ENCODE measurements around the gene CRELD1.

The CRELD1 gene

DNA sequence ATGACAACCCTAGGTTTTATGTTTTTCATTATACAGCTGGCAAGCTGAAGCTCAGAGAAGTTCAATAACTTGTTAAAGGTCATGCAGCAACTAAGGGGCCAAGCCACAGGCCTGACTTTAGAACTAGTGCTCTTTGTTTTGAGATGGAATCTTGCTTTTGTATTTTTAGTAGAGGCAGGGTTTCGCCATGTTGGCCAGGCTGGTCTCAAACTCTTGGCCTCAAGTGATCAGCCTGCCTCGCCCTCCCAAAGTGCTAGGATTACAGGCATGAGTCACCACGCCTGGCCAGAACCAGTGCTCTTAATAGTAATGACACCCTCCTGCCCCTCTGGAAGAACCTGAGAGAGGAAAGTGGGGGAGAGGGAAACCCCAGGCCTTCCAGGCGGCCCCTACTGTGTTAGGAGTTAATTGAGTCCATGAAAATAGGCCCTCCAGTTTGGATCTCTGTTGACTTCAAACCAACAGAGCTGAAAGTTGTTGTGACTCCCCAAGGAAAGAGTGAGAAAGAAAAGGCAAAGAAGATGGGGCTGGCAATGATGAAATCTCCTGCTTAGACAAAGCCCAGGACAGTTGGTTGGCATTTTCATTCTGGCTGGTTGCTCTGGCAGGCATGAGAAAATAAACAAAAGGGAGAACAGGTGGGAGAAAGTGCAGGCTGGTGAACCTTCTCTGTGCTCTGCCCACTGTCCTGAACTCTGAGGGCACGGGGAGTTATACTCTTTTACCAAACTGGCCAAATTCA lies 22.1 kb downstream of the CRELD1 start:
- no peaks in the 10 kb centered on the region for H3K9me3 Mint-ChIP-seq
- DNase-seq (ENCODE audit: low spot score in 2 of 2) (no peak), ATAC-seq (replicated peaks; ENCODE audit: extremely low read depth, poor library complexity, severe bottlenecking) (no peak)
- no peaks in the 10 kb centered on the region for H3K27me3 Mint-ChIP-seq
- peaks cover 14% of the 10 kb centered on the region for H3K4me1 Mint-ChIP-seq
- H3K36me3 Mint-ChIP-seq (ENCODE audit: insufficient read depth) = peaks cover 4% of the 10 kb centered on the region
- H3K4me3 Mint-ChIP-seq = no peak overlapping the region
- no peak overlapping the region for H3K27ac Mint-ChIP-seq (ENCODE audit: low read depth)

DNA sequence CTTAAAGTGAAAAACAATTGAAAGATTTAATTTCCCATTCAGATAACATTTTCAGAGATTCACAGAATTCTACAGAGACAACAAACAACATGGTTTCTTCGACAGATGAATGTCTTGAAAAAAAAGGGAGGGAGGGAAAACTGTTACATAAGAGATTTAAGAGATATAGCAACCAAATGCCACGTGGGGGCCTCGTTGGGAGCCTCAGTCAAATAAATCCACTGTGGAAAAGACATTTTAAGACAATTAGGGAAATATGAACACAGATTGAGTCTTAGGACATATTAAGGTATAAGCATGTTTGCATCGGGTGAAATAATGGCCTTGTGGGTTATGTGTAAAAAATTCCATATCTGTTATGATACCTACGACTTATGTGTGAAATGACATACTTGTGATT lies 23.6 kb downstream of the CRELD1 start:
- H3K4me1 Mint-ChIP-seq = peaks cover 3% of the 10 kb centered on the region
- H3K36me3 Mint-ChIP-seq (ENCODE audit: insufficient read depth) = peaks cover 6% of the 10 kb centered on the region
- H3K9me3 Mint-ChIP-seq = no peaks in the 10 kb centered on the region
- ATAC-seq (replicated peaks; ENCODE audit: extremely low read depth, poor library complexity, severe bottlenecking) (no peak), DNase-seq (ENCODE audit: low spot score in 2 of 2) (no peak)
- H3K27me3 Mint-ChIP-seq = no peaks in the 10 kb centered on the region
- H3K27ac Mint-ChIP-seq (ENCODE audit: low read depth) = no peak overlapping the region
- no peak overlapping the region for H3K4me3 Mint-ChIP-seq

GRCh38 chr3:9965200-9965875 lies 31.7 kb downstream of the CRELD1 start:
- Mint-ChIP-seq H3K4me1 (no peaks in the 10 kb centered on the region), H3K4me3 (no peak overlapping the region), H3K27me3 (no peaks in the 10 kb centered on the region), H3K27ac (ENCODE audit: low read depth) (no peak overlapping the region), H3K36me3 (ENCODE audit: insufficient read depth) (peaks cover 45% of the 10 kb centered on the region), H3K9me3 (no peaks in the 10 kb centered on the region)
- DNase-seq (ENCODE audit: low spot score in 2 of 2) (no peak), ATAC-seq (replicated peaks; ENCODE audit: extremely low read depth, poor library complexity, severe bottlenecking) (no peak)

GRCh38 chr3:9966841-9967240 lies 33.2 kb downstream of the CRELD1 start:
- no peak for DNase-seq (ENCODE audit: low spot score in 2 of 2)
- no peak overlapping the region for H3K4me3 Mint-ChIP-seq
- ATAC-seq (replicated peaks; ENCODE audit: extremely low read depth, poor library complexity, severe bottlenecking) = no peak
- peaks cover 59% of the 10 kb centered on the region for H3K36me3 Mint-ChIP-seq (ENCODE audit: insufficient read depth)
- no peaks in the 10 kb centered on the region for H3K9me3 Mint-ChIP-seq
- H3K4me1 Mint-ChIP-seq = no peaks in the 10 kb centered on the region
- H3K27ac Mint-ChIP-seq (ENCODE audit: low read depth) = no peak overlapping the region
- H3K27me3 Mint-ChIP-seq = no peaks in the 10 kb centered on the region

- Mint-ChIP-seq H3K4me3 (no peak overlapping the region), H3K27ac (ENCODE audit: low read depth) (no peak overlapping the region), H3K27me3 (no peaks in the 10 kb centered on the region), H3K36me3 (ENCODE audit: insufficient read depth) (peaks cover 73% of the 10 kb centered on the region), H3K9me3 (no peaks in the 10 kb centered on the region), H3K4me1 (no peaks in the 10 kb centered on the region)
- no peak for ATAC-seq (replicated peaks; ENCODE audit: extremely low read depth, poor library complexity, severe bottlenecking)
- DNase-seq (ENCODE audit: low spot score in 2 of 2) = no peak
Observed at GRCh38 chr3:9969632-9970019, 36.0 kb downstream of the CRELD1 start.

- ATAC-seq (replicated peaks; ENCODE audit: extremely low read depth, poor library complexity, severe bottlenecking) (no peak), DNase-seq (ENCODE audit: low spot score in 2 of 2) (no peak)
- H3K27me3 Mint-ChIP-seq = no peaks in the 10 kb centered on the region
- no peaks in the 10 kb centered on the region for H3K9me3 Mint-ChIP-seq
- no peak overlapping the region for H3K27ac Mint-ChIP-seq (ENCODE audit: low read depth)
- no peak overlapping the region for H3K4me3 Mint-ChIP-seq
- H3K4me1 Mint-ChIP-seq = no peaks in the 10 kb centered on the region
- peaks cover 77% of the 10 kb centered on the region for H3K36me3 Mint-ChIP-seq (ENCODE audit: insufficient read depth)
Observed at GRCh38 chr3:9970020-9970652, 36.5 kb downstream of the CRELD1 start.

DNA sequence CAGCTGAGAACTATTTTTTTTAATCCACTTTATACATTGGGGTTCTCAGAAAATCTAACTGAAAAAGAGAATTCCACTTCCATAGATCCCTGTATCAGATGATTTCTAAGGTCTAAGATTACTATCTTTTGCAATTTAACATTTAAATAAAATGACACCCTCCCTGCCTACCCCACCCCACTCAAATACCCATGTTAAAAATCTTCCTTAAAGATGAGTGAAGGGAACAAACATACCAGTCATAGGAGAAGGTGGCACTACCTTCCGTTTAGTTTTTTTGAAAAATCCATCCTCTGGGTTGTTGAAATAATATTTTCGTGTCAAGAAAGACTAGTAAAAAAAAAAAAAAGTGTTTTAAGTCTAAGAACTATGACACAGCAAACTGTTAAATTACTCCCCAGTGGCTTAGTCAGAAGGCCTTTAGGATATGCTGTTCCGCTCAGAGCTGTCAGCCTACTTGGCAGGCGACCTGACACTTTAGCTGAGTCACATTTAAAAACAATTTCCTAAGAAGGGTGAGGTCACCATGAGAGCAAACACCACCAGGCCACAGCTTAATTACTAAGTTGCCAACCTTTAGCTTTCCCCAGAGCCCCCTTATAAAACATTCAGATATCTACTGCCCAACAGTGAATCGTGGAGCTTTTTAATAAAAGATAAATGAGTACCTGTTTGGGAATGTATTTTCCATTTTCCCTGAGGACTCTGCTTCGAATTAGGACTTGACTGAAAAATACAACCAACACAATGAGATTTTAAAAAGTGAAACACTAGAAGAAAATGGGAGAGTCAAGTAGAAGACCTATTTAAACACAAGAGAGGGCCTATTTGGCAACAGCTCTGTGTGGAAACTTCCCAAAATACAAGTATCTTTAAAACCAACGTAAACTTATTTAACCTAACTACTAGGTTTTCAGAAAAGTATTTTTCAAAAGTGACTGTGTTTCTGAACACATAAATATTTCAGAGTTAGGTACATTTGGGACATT lies 43.4 kb downstream of the CRELD1 start:
- ATAC-seq (replicated peaks; ENCODE audit: extremely low read depth, poor library complexity, severe bottlenecking) (no peak), DNase-seq (ENCODE audit: low spot score in 2 of 2) (no peak)
- H3K4me3 Mint-ChIP-seq = no peak overlapping the region
- no peaks in the 10 kb centered on the region for H3K9me3 Mint-ChIP-seq
- peaks cover 12% of the 10 kb centered on the region for H3K4me1 Mint-ChIP-seq
- H3K27me3 Mint-ChIP-seq = no peaks in the 10 kb centered on the region
- H3K27ac Mint-ChIP-seq (ENCODE audit: low read depth) = peak overlapping the region; percentile 20
- H3K36me3 Mint-ChIP-seq (ENCODE audit: insufficient read depth) = peaks cover 70% of the 10 kb centered on the region

GRCh38 chr3:9978710-9979305 lies 45.2 kb downstream of the CRELD1 start:
- H3K36me3 Mint-ChIP-seq (ENCODE audit: insufficient read depth) = peaks cover 58% of the 10 kb centered on the region
- no peak overlapping the region for H3K4me3 Mint-ChIP-seq
- H3K4me1 Mint-ChIP-seq = peaks cover 12% of the 10 kb centered on the region
- no peak overlapping the region for H3K27ac Mint-ChIP-seq (ENCODE audit: low read depth)
- H3K9me3 Mint-ChIP-seq = no peaks in the 10 kb centered on the region
- ATAC-seq (replicated peaks; ENCODE audit: extremely low read depth, poor library complexity, severe bottlenecking) = no peak
- DNase-seq (ENCODE audit: low spot score in 2 of 2) = no peak
- no peaks in the 10 kb centered on the region for H3K27me3 Mint-ChIP-seq

DNA sequence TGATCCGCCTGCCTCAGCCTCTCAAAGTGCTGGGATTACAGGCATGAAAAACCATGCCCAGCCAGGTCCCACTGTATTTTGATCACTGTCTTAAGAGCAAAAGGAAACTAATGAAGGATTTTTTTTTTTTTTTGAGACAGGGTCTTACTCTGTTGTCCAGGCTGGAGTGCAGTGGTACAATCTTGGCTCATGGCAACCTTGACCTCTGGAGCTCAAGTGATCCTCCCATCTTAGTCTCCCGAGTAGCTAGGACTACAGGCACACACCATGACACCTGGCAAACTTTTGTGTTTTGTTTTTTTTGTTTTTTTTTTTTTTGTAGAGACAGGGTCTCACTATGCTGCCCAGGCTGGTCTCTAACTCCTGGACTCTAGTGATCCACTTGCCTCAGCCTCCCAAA lies 46.6 kb downstream of the CRELD1 start:
- H3K4me1 Mint-ChIP-seq = peaks cover 12% of the 10 kb centered on the region
- no peak overlapping the region for H3K4me3 Mint-ChIP-seq
- H3K36me3 Mint-ChIP-seq (ENCODE audit: insufficient read depth) = peaks cover 47% of the 10 kb centered on the region
- ATAC-seq (replicated peaks; ENCODE audit: extremely low read depth, poor library complexity, severe bottlenecking) = no peak
- H3K27ac Mint-ChIP-seq (ENCODE audit: low read depth) = no peak overlapping the region
- H3K27me3 Mint-ChIP-seq = no peaks in the 10 kb centered on the region
- no peaks in the 10 kb centered on the region for H3K9me3 Mint-ChIP-seq
- no peak for DNase-seq (ENCODE audit: low spot score in 2 of 2)

DNA sequence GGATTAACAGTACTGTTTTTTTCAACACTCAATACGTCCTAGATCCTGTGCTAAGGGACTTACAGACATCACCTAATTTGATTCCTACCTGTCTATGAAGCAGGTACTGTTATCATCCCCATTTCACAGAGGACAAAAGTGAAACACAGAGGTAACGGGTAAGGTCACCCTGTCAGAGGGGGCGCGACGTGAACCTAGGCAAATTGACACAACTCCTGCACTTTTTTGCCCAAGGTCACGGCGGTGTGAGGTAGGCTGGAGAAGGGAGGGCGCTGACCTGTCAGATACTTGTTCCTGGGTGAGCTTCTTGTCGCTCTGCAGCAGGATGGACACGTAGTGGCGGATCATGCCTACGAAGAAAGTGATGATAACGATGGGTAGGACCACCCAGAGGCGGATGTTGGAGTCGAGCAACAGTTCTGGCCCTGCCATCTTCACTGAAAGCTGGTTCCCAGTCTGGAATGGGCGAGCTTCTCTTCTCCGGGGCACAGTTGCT lies 52.6 kb downstream of the CRELD1 start:
- DNase-seq (ENCODE audit: low spot score in 2 of 2) (no peak), ATAC-seq (replicated peaks; ENCODE audit: extremely low read depth, poor library complexity, severe bottlenecking) (peak; percentile 50)
- Mint-ChIP-seq H3K36me3 (ENCODE audit: insufficient read depth) (peaks cover 24% of the 10 kb centered on the region), H3K4me3 (peak overlapping the region; percentile 93), H3K27ac (ENCODE audit: low read depth) (peak overlapping the region; percentile 100), H3K27me3 (no peaks in the 10 kb centered on the region), H3K9me3 (no peaks in the 10 kb centered on the region), H3K4me1 (peaks cover 20% of the 10 kb centered on the region)

DNA sequence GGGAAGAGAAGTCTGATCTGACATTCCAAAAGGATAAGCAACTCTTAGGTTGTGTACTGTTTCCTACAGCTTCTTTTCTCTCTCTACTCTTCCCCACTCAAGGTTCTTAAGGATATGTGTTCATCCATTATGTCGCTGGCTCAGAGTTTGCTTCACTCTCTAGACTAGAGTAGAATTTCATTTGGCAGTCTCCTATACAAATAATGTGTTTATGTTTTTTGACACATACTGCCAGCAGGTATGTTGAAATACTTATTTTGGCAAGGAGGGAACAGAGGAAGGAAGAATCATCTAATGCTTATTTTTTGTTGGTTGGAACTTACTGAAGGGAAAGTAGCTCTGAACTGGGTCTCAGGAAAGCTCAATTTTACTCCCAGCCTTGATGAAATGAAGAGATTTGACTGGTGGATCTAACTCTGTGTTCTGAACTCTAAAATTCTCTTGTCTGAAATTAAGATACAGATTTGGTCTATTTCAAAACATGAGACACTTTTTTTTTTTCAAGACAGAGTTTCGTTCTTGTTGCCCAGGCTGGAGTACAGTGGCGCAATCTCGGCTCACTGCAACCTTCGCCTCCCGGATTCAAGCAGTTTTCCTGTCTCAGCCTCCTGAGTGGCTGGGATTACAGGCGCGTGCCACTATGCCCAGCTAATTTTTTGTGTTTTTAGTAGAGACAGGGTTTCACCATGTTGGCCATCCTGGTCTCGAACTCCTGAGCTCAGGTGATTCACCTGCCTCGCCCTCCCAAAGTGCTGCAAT lies 60.6 kb downstream of the CRELD1 start:
- Mint-ChIP-seq H3K27ac (ENCODE audit: low read depth) (no peak overlapping the region), H3K4me3 (no peak overlapping the region), H3K36me3 (ENCODE audit: insufficient read depth) (peaks cover 5% of the 10 kb centered on the region), H3K27me3 (no peaks in the 10 kb centered on the region), H3K9me3 (no peaks in the 10 kb centered on the region), H3K4me1 (no peaks in the 10 kb centered on the region)
- DNase-seq (ENCODE audit: low spot score in 2 of 2) (no peak), ATAC-seq (replicated peaks; ENCODE audit: extremely low read depth, poor library complexity, severe bottlenecking) (no peak)

All from central memory CD8-positive, alpha-beta T cell (primary cell).